MM.1S (cell line): ENCODE measurements around the gene ANO10.

Experiments used
- EZH2 ChIP-seq: fragments of 300-600 bp; sonication (generic); optimal IDR thresholded peaks from 2 replicates; pipeline ENCODE3; 2017; ENCODE audit warnings: low read depth, mild to moderate bottlenecking, antibody characterized with exemption, low read length, mixed read lengths
- EZH2phosphoT487 ChIP-seq: fragments of 300-600 bp; sonication (generic); IDR thresholded peaks from 2 replicates; pipeline ENCODE4 v1.6.1; 2018; ENCODE audit warnings: antibody characterized with exemption, low read length
- TF ChIP-seq, protein P1 (sequence below): fragments of 300-600 bp; sonication (generic); IDR thresholded peaks from 2 replicates; pipeline ENCODE4 v1.5.1; 2016; ENCODE audit warnings: antibody characterized with exemption, low read length, mixed read lengths

DNA sequence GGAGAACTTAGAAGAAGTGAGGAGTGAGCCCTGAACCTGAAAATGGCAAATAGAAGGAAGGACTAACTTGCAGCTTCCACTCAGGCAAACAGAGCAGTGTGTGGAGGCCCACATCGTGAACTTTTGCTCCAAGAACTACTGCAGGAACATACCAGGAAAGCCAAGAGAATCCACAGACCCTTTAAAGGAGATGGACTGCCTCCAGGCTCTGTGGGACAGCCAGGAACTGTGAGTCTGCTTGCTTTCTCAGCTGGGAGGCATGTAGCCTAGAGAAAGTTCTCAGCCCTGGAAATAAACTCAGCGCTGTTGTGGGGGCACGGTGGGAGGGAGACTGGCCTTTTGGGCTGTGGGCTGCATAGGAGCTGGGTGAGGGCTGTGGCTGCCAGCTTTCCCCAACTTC lies 242.5 kb downstream of the ANO10 start:
- TF ChIP-seq EZH2phosphoT487 (no peak), EZH2 (no peak)
- TF ChIP-seq, protein P1, sequence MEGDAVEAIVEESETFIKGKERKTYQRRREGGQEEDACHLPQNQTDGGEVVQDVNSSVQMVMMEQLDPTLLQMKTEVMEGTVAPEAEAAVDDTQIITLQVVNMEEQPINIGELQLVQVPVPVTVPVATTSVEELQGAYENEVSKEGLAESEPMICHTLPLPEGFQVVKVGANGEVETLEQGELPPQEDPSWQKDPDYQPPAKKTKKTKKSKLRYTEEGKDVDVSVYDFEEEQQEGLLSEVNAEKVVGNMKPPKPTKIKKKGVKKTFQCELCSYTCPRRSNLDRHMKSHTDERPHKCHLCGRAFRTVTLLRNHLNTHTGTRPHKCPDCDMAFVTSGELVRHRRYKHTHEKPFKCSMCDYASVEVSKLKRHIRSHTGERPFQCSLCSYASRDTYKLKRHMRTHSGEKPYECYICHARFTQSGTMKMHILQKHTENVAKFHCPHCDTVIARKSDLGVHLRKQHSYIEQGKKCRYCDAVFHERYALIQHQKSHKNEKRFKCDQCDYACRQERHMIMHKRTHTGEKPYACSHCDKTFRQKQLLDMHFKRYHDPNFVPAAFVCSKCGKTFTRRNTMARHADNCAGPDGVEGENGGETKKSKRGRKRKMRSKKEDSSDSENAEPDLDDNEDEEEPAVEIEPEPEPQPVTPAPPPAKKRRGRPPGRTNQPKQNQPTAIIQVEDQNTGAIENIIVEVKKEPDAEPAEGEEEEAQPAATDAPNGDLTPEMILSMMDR, result no peak
